Heart right ventricle (tissue), 16 donors: ENCODE data around the gene LRMDA. TPM values are rescaled to one million over a fixed set of nuclear protein-coding genes. Genes with fewer than 3 reads are reported as not detected.

ENCODE experiments used
- ATAC-seq, 8 donors: fragments of 200-7000 bp; cut with Tn5 transposase; one replicate each; pipeline ENCODE4 v1.9.1; 2020; ENCODE audit warnings: mild to moderate bottlenecking in 8 of 8, moderate library complexity in 8 of 8, moderate number of reproducible peaks in 1 of 8
- DNase-seq, 2 donors: peaks; one replicate each; pipeline ENCODE4 v3.0.0-alpha.2; 2020
- H3K27ac ChIP-seq, 10 donors: fragments of 200-600 bp; sonication (generic) in 2 of 10; one replicate each; pipeline versions ENCODE4 v1.5.0 to v1.8.0; 2020 to 2022; ENCODE audit warnings: mild to moderate bottlenecking in 3 of 10
- H3K27me3 ChIP-seq, 7 donors: fragments of 200-600 bp; one replicate each; pipeline ENCODE4 v1.8.0; 2021 to 2022; ENCODE audit warnings: mild to moderate bottlenecking in 2 of 7
- H3K36me3 ChIP-seq, 9 donors: fragments of 200-600 bp; sonication (generic) in 1 of 9; one replicate each; pipeline versions ENCODE4 v1.5.0 to v1.8.0; 2020 to 2022; ENCODE audit warnings: mild to moderate bottlenecking in 2 of 9
- H3K4me1 ChIP-seq, 9 donors: fragments of 200-600 bp; sonication (generic) in 1 of 9; one replicate each; pipeline versions ENCODE4 v1.5.0 to v1.8.0; 2020 to 2022; ENCODE audit warnings: mild to moderate bottlenecking in 4 of 9
- H3K4me3 ChIP-seq, 10 donors: fragments of 200-600 bp; sonication (generic) in 2 of 10; one replicate each; pipeline versions ENCODE4 v1.5.0 to v1.8.0; 2020 to 2022; ENCODE audit warnings: mild to moderate bottlenecking in 7 of 10, moderate library complexity in 2 of 10
- H3K9me3 ChIP-seq, 11 donors: fragments of 200-600 bp in 10 of 11; sonication (generic) in 2 of 11; one replicate each; pipeline versions ENCODE4 v1.5.0 to v1.8.0; 2013 to 2022; ENCODE audit warnings: mild to moderate bottlenecking in 2 of 11, control low read depth in 1 of 11, moderate library complexity in 1 of 11
- CTCF ChIP-seq, 9 donors: fragments of 200-600 bp; sonication (generic) in 2 of 9; IDR thresholded peaks; one replicate each; pipeline versions ENCODE4 v1.5.0 to v1.8.0; 2021 to 2022; ENCODE audit warnings: antibody characterized with exemption in 9 of 9, mild to moderate bottlenecking in 5 of 9, moderate library complexity in 1 of 9
- WGBS, 2 donors: extraction: QIAGEN DNeasy Blood & Tissue Kit; methylation state at CpG; one replicate each; pipeline ENCODE4 v1.1.7; 2013; ENCODE audit warnings: inconsistent platforms in 1 of 2; 5-methylcytosine and 5-hydroxymethylcytosine counted together
- intact Hi-C, 10 donors: fragments of 100-400 bp; cut with DNase I; formaldehyde crosslinking; loops; one replicate each; pipeline versions ENCODE4 v1.11.1 to v1.14.2; 2022
- polyA plus RNA-seq, 2 donors: library from polyadenylated mRNA; stranded (reverse); fragments of 200-250 nt; gene quantifications; one replicate each; pipeline ENCODE4 v1.2.3, GENCODE V29; 2013
- total RNA-seq, 10 donors: library from RNA; stranded (reverse); fragmentation: NEBNext Ultra II Directional in 3 of 10; extraction: Animal tissue kit (Norgen Biotek cat#: 25700) in 3 of 10; gene quantifications; one replicate each; pipeline versions ENCODE4 v1.2.1 to v1.2.4, GENCODE V29; 2021 to 2023
- donor health status: Arrhythmogenic right ventricular cardiomyopathy.
- donor health status: ischemic (EF 13 %, LVEDD 7.1; RV severe dilation, severe dysfunction).
- donor health status: healthy with polysubstance abuse.
- donor health status: DM: no; HTN: yes; CAD: no.
- donor health status: DM: no; HTN: no; CAD: no.
- donor health status: ischemic (EF 25% LVEDD 6.9; RV normal size, moderate dysfunction).
- donor health status: ischemic (EF 25% LVEDD 5.7; RV mildly dilated, moderate dysfunction).
- donor health status: healthy.
- donor health status: DM: yes; HTN: yes; CAD: no.
- donor health status: Ischemic cardiomyopathy.
- donor health status: ischemic (EF 35%, LVEDD 5.7; RV mildly dilated, moderate dysfunction).
- donor health status: nonischemic (EF 11% LVEDD 7.7; RV severe dilation, severe dysfunction).
- donor health status: DM: yes; HTN: yes; CAD: no.
- donor health status: PGD.
- donor health status: ischemic (EF 29% LVEDD 5.4; RV normal size, mild dysfunction).
- donor health status: nonischemic (EF 23%, LVEDD 6.1; RV moderate dilation, normal function).

LRMDA gene
- total and polyA plus RNA-seq, 12 donors, result 4.0 to 59.8 (median 12.7) TPM

GRCh38 chr10:76461024-76461423 is 1029.6 kb downstream of the LRMDA start:
- Histone ChIP-seq H3K36me3 (no peaks in the 10 kb centered on the region), H3K27ac (no peak overlapping the region), H3K4me3 (no peak overlapping the region), H3K9me3 (peaks cover 0 to 8% (median 0%) of the 10 kb centered on the region in 11 donors), H3K27me3 (no peaks in the 10 kb centered on the region), H3K4me1 (peaks cover 0 to 18% (median 9%) of the 10 kb centered on the region in 9 donors)
- no peak for TF ChIP-seq CTCF (IDR thresholded peaks at IDR 0.05)
- 98% methylated on average over 3 of the region's 3 CpGs for WGBS, 2 donors
- no peak for ATAC-seq
- no peak for DNase-seq
- intact Hi-C loops, result no loop called here

GRCh38 chr10:76463111-76463510 is 1031.7 kb downstream of the LRMDA start:
- 68 to 80% methylated on average over 1 of the region's 1 CpG for WGBS, 2 donors
- Histone ChIP-seq H3K27ac (no peak overlapping the region), H3K36me3 (no peaks in the 10 kb centered on the region), H3K9me3 (no peaks in the 10 kb centered on the region), H3K4me1 (peaks cover 0 to 15% (median 9%) of the 10 kb centered on the region in 9 donors), H3K27me3 (no peaks in the 10 kb centered on the region), H3K4me3 (no peak overlapping the region)
- ATAC-seq (no peak), DNase-seq (no peak)
- no peak for TF ChIP-seq CTCF (IDR thresholded peaks at IDR 0.05)
- intact Hi-C loops, result no loop called here

GRCh38 chr10:76466836-76467503 is 1035.5 kb downstream of the LRMDA start:
- TF ChIP-seq CTCF (IDR thresholded peaks at IDR 0.05), result no peak
- Histone ChIP-seq H3K36me3 (no peaks in the 10 kb centered on the region), H3K4me1 (no peaks in the 10 kb centered on the region), H3K4me3 (no peak overlapping the region), H3K27ac (no peak overlapping the region), H3K27me3 (no peaks in the 10 kb centered on the region), H3K9me3 (no peaks in the 10 kb centered on the region)
- DNase-seq (no peak), ATAC-seq (no peak)
- intact Hi-C loops, result no loop called here
- 91 to 92% methylated on average over 6 of the region's 6 CpGs for whole genome bisulfite sequencing, 2 donors

GRCh38 chr10:76469675-76470074 is 1038.3 kb downstream of the LRMDA start:
- H3K36me3 ChIP-seq, result no peaks in the 10 kb centered on the region
- no peak for TF ChIP-seq CTCF (IDR thresholded peaks at IDR 0.05)
- H3K27ac ChIP-seq, result no peak overlapping the region
- H3K9me3 ChIP-seq, result no peaks in the 10 kb centered on the region
- no peak overlapping the region for H3K4me3 ChIP-seq
- no peaks in the 10 kb centered on the region for H3K4me1 ChIP-seq
- intact Hi-C loops, result no loop called here
- no peaks in the 10 kb centered on the region for H3K27me3 ChIP-seq
- no peak for ATAC-seq
- DNase-seq, result no peak
